Activated CD8-positive, alpha-beta memory T cell treated with anti-CD3 and anti-CD28 coated beads, Interleukin-2, amount 10 ng/mL, durations not matched to agents 7 days and 5 days (primary cell): Measurements from ENCODE around the gene HIVEP1. TPM values are rescaled to one million over a fixed set of nuclear protein-coding genes. Genes with fewer than 3 reads are reported as not detected.

Experiments used
- ATAC-seq: fragments of 150-1000 bp; cut with Tn5 transposase; one replicate; pipeline ENCODE4 v1.10.0; 2021; ENCODE audit warnings: moderate library complexity
- CTCF ChIA-PET: fragments of 350-600 bp; sonication (Branson Sonifier 250); formaldehyde crosslinking; loops from one replicate; lab custom pipeline; 2021; ENCODE audit warnings: antibody characterized with exemption; lab: Charles Lee
- DNase-seq: peaks from one replicate; pipeline ENCODE4 v3.0.0-alpha.2; 2020
- H3K27ac Mint-ChIP-seq: one replicate; pipeline ENCODE4 v1.8.0; 2021; ENCODE audit warnings: mild to moderate bottlenecking, mixed read lengths
- H3K27me3 Mint-ChIP-seq: one replicate; pipeline ENCODE4 v1.8.0; 2021; ENCODE audit warnings: mixed read lengths
- H3K36me3 Mint-ChIP-seq: one replicate; pipeline ENCODE4 v1.8.0; 2021; ENCODE audit warnings: mild to moderate bottlenecking, mixed read lengths
- H3K4me1 Mint-ChIP-seq: one replicate; pipeline ENCODE4 v1.8.0; 2021; ENCODE audit warnings: mixed read lengths
- H3K4me3 Mint-ChIP-seq: one replicate; pipeline ENCODE4 v1.8.0; 2021; ENCODE audit warnings: mild to moderate bottlenecking, moderate library complexity, mixed read lengths
- H3K9me3 Mint-ChIP-seq: one replicate; pipeline ENCODE4 v1.8.0; 2022; ENCODE audit warnings: low read depth, mixed read lengths
- total RNA-seq, 2 experiments: library from RNA; stranded (reverse); gene quantifications; one replicate each; pipeline ENCODE4 v1.2.3, GENCODE V29; 2021

Gene HIVEP1
- total RNA-seq, 2 experiments from 2014 or later: 31.1 to 42.0 TPM

DNA sequence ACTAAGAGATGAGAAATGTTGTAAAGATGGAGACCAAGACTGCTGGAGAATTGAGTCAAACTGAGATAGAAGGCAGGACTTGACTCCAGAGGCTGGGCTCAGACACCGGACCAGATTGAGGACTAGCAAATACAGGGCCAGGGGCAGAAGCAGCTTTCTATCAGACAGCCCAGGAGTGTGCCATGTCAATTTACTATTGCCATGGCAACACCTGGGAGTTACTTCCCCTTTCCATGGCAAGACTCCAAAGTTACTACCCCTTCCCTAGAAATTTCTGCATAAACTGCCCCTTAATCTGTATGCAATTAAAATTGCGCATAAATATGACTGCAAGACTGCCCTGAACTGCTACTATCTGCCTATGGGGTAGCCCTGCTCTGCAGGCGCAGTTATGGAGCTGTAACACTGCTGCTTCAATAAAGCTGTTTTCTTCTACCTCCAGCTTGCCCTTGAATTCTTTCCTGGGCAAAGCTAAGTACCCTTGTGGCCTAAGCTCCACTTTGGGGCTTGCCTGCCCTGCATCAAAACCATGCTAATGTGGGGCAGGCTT, 188.0 kb downstream of the HIVEP1 start:
- no peak overlapping the region for H3K4me3 Mint-ChIP-seq
- DNase-seq (no peak), ATAC-seq (no peak)
- peaks cover 9% of the 10 kb centered on the region for H3K27me3 Mint-ChIP-seq
- no peaks in the 10 kb centered on the region for H3K36me3 Mint-ChIP-seq
- H3K9me3 Mint-ChIP-seq: no peaks in the 10 kb centered on the region
- H3K27ac Mint-ChIP-seq: no peak overlapping the region
- no peaks in the 10 kb centered on the region for H3K4me1 Mint-ChIP-seq
- CTCF ChIA-PET: no interaction called here

DNA sequence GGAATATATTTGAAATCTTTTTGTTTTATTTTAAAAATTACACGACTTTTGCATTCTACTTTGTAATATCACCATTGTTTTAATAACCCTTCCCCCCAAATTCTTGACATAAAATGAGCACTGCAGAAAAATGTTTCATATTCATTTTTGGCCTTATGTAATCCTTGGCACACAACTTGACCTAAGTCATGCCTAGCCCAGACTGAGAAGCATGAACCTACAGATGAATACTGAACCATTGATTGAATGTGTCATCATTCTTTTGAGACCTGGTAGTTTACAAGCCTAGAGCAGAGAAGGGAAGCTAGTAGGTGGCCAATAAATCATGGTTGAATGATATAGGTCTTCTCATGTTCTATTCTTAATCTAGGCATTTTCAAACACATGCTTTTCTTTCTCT, 188.6 kb downstream of the HIVEP1 start:
- Mint-ChIP-seq H3K4me1 (no peaks in the 10 kb centered on the region), H3K27me3 (peaks cover 6% of the 10 kb centered on the region), H3K36me3 (no peaks in the 10 kb centered on the region), H3K4me3 (no peak overlapping the region), H3K27ac (no peak overlapping the region), H3K9me3 (no peaks in the 10 kb centered on the region)
- CTCF ChIA-PET: no interaction called here
- ATAC-seq: no peak
- DNase-seq: no peak

DNA sequence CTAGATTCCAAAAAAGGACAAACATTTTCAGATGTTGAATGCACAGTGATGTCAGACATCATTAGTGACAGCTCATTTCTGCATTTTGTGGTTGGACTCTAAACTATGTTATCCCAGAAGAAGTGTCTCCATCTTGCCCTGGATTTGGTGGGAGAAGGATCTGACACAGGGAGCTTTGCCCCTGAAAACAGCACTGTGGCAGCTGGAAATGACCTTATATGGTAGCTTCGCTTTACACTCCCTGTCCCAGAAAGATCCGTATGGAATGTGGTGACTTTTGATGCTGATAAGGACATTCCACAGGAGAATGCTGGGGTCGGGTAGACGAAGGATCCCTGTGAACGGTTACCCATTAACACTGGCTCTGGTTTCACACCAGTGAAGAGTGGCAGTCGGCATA, 190.9 kb downstream of the HIVEP1 start:
- H3K27ac Mint-ChIP-seq: no peak overlapping the region
- H3K4me3 Mint-ChIP-seq: no peak overlapping the region
- H3K27me3 Mint-ChIP-seq: peaks cover 6% of the 10 kb centered on the region
- H3K36me3 Mint-ChIP-seq: no peaks in the 10 kb centered on the region
- no peaks in the 10 kb centered on the region for H3K4me1 Mint-ChIP-seq
- CTCF ChIA-PET: no interaction called here
- ATAC-seq: no peak
- no peak for DNase-seq
- H3K9me3 Mint-ChIP-seq: no peaks in the 10 kb centered on the region

DNA sequence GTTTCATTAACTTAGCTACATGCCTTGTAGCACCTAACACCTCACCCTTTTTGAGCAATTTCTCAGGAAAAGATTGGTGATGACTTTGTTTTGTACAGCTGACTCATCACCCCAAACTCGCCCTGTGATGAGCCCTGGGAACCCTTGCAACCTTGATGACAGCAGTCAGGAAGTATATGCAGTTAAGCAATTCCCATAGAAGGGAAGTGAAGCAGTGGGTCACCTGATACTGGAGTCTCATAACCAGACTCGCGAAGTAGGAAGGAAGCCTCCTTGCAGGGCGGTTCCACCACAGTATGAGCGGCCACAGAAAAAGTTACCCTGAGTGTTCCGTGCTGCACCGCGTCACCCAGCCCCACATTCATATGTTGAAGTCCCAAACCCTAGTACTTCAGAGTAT, 196.1 kb downstream of the HIVEP1 start:
- Mint-ChIP-seq H3K36me3 (no peaks in the 10 kb centered on the region), H3K4me3 (no peak overlapping the region), H3K4me1 (peaks cover 2% of the 10 kb centered on the region), H3K27ac (no peak overlapping the region), H3K9me3 (no peaks in the 10 kb centered on the region), H3K27me3 (peaks cover 6% of the 10 kb centered on the region)
- DNase-seq (no peak), ATAC-seq (no peak)
- CTCF ChIA-PET: no interaction called here

DNA sequence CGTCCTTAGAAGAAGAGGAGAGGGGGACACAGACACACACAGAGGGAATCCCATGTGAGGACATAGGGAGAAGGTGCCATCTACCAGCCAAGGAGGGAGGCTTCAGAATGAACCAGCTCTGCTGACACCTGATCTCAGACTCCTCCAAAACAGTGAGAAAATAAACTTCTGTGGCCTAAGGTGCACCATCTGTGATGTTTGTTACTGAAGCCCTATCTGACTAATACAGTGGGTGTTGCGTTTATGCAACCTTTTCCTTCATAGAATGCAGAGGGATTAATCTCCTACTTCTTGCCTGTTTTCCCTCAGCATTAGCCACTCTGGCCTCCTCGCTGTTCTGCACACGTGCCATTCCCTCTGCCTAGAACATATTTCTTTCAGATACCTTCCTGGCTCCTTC, 196.6 kb downstream of the HIVEP1 start:
- DNase-seq: no peak
- Mint-ChIP-seq H3K4me1 (peaks cover 2% of the 10 kb centered on the region), H3K36me3 (no peaks in the 10 kb centered on the region), H3K27me3 (peaks cover 6% of the 10 kb centered on the region), H3K27ac (no peak overlapping the region), H3K4me3 (no peak overlapping the region), H3K9me3 (no peaks in the 10 kb centered on the region)
- CTCF ChIA-PET: no interaction called here
- ATAC-seq: no peak

Other genes with a start within 250 kb of the HIVEP1 start
- gene ADTRP, start 233.5 kb upstream of the HIVEP1 start, total RNA-seq: 1 to 10 TPM in 1 of 2 experiments, under 1 TPM in 1; 0.47 to 2.0 TPM